Measurements from ENCODE around the gene SUN2. TPM values are rescaled to one million over a fixed set of nuclear protein-coding genes. Genes with fewer than 3 reads are reported as not detected.

SUN2 gene
- total RNA-seq, 1 donor from 2014 or later, result 70.5 TPM

DNA sequence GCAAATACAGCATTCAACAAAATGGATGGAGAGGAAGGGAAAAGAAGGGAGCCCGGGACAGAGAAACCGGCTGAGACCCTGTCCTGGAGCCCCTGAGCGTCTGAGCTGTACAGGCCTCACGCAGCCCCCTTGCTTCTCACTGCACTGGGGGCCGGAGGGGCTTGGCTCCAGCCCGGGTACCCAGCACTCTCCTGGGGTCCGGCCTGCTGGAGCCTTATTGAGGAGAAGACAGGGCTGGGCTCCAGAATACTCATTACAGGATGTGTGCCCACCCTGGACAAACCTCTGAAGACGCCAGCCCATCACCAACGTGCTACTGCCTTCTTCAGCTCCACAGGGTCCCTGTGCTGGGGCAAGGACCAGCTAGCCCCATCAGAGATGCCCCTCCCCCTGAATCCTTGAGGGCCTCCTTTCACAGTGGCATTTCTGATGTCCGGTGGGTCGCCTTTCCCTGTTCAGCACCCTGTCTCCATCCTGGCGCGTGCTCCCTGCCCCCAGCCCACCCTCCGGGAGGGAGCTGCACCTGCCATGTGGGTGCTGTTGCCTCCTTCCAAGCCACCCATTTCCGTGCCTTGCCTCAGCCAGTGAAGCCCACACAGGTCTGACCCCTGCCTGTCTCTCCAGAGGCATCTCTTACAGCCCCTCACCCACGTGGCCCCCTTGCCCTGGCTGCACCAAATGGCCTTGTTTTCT lies 14.6 kb upstream of the SUN2 start:
- no peak overlapping the region for H3K4me3 Mint-ChIP-seq
- H3K9me3 Mint-ChIP-seq, result no peaks in the 10 kb centered on the region
- DNase-seq (ENCODE audit: extremely low spot score, unreplicated experiment), result no peak
- H3K27ac Mint-ChIP-seq, result no peak overlapping the region
- H3K27me3 Mint-ChIP-seq, result no peaks in the 10 kb centered on the region
- no peaks in the 10 kb centered on the region for H3K36me3 Mint-ChIP-seq
- peaks cover 6% of the 10 kb centered on the region for H3K4me1 Mint-ChIP-seq (ENCODE audit: unreplicated experiment)
- TF ChIP-seq, protein P1, sequence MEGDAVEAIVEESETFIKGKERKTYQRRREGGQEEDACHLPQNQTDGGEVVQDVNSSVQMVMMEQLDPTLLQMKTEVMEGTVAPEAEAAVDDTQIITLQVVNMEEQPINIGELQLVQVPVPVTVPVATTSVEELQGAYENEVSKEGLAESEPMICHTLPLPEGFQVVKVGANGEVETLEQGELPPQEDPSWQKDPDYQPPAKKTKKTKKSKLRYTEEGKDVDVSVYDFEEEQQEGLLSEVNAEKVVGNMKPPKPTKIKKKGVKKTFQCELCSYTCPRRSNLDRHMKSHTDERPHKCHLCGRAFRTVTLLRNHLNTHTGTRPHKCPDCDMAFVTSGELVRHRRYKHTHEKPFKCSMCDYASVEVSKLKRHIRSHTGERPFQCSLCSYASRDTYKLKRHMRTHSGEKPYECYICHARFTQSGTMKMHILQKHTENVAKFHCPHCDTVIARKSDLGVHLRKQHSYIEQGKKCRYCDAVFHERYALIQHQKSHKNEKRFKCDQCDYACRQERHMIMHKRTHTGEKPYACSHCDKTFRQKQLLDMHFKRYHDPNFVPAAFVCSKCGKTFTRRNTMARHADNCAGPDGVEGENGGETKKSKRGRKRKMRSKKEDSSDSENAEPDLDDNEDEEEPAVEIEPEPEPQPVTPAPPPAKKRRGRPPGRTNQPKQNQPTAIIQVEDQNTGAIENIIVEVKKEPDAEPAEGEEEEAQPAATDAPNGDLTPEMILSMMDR (conservative IDR thresholded peaks at IDR 0.05), result no peak

DNA sequence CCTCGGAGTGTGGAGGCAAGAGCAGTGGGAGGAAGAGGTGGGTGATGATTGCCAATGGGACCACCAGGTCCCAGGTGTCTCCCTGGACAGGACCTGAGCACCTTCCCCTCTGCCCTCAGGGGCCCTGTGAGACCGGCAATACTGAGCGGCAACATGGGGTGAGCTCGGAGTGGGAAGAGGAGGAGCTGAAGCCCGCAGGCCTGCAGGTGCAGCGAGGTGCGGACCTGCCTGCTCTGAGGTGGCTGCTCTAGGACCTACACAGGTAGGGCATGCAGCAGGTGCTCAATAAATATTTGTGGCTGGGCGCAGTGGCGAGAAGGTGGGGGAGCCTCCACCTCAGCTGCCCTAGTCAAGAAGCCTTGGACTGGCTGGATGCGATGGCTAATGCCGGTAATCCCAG lies 12.2 kb upstream of the SUN2 start:
- no peak overlapping the region for H3K4me3 Mint-ChIP-seq
- no peaks in the 10 kb centered on the region for H3K9me3 Mint-ChIP-seq
- H3K27me3 Mint-ChIP-seq, result no peaks in the 10 kb centered on the region
- H3K4me1 Mint-ChIP-seq (ENCODE audit: unreplicated experiment), result peaks cover 4% of the 10 kb centered on the region
- no peak overlapping the region for H3K27ac Mint-ChIP-seq
- DNase-seq (ENCODE audit: extremely low spot score, unreplicated experiment), result no peak
- no peaks in the 10 kb centered on the region for H3K36me3 Mint-ChIP-seq
- TF ChIP-seq, protein P1 (conservative IDR thresholded peaks at IDR 0.05), result no peak

DNA sequence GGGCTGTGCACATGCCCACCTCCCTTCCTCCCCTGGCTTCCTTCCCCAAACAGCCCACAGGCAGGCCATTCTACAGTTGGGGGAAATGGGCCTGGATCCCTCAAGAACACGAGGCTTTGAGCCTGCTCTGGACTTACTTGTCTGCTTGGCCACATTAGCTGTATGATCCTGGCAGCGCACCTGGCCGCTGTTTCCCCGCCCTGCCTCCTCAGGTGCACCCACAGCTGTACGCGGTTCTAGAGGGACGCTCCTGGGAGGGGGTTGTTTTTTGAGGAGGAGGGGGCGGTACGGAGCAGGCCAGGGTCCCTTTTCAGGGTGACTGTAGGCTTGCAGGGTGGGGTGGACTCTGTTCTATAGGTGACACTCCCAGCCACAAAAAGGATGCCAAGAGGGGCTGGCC lies 11.5 kb upstream of the SUN2 start:
- H3K9me3 Mint-ChIP-seq, result no peaks in the 10 kb centered on the region
- H3K36me3 Mint-ChIP-seq, result no peaks in the 10 kb centered on the region
- H3K4me3 Mint-ChIP-seq, result no peak overlapping the region
- TF ChIP-seq, protein P1 (conservative IDR thresholded peaks at IDR 0.05), result no peak
- H3K27ac Mint-ChIP-seq, result no peak overlapping the region
- no peak for DNase-seq (ENCODE audit: extremely low spot score, unreplicated experiment)
- H3K4me1 Mint-ChIP-seq (ENCODE audit: unreplicated experiment), result peaks cover 11% of the 10 kb centered on the region
- H3K27me3 Mint-ChIP-seq, result no peaks in the 10 kb centered on the region

DNA sequence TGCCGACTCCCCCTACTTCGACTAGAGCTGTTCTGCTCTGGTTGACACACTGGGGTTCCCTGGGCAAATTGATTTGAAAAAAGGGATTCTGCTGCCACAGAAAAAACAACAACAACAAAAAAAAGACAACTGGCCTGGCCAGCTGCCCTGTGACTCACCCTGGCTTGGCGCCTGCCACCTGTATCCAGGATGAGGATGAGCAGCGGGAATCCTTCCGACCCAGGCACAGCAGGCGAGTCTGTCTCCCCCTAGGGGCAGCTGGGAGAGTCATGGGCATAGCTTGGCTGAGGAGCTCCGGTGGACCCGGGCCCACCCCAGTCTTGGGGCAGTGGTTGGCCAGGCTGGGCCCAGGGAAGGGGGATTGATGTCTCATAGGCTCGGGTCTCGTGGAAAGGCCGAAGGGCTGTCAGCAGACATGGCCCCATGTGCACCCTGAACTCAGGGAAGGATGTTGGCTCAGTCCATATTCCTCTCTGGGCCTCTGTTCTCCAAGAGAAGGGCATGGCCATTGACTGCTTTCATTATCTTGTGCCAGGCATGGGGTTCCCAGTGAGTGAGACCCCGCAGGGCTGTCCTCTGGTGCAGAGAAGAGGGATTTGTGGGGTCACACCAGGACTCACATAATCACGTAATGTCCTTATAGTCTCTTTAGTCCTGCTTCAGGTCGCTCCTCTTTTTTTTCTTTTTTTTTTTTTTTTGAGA lies 10.4 kb upstream of the SUN2 start:
- no peaks in the 10 kb centered on the region for H3K27me3 Mint-ChIP-seq
- no peaks in the 10 kb centered on the region for H3K9me3 Mint-ChIP-seq
- no peak for DNase-seq (ENCODE audit: extremely low spot score, unreplicated experiment)
- no peak overlapping the region for H3K27ac Mint-ChIP-seq
- H3K4me1 Mint-ChIP-seq (ENCODE audit: unreplicated experiment), result peaks cover 11% of the 10 kb centered on the region
- TF ChIP-seq, protein P1 (conservative IDR thresholded peaks at IDR 0.05), result peak; percentile 77
- no peak overlapping the region for H3K4me3 Mint-ChIP-seq
- H3K36me3 Mint-ChIP-seq, result no peaks in the 10 kb centered on the region

DNA sequence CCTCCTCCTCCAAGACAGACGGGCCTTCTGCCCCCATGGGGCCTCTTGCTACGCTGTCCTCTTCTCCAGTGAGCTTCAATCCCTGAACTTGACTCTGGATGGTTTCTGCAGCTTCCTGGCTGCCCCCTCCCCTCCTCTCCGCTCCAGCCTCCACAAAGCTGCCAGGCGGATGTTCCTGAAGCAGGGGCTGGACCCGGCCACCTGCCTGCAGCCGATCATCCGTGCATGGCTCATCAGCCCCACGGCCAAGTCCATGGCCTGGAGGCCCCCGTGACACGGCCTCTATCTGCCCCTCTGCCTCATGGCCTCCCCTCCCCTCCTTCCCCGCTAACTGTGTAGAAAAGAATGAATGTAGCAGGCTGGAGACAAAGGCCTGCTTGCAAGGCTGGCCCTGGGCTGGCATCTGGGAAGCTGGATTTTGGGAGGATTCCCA lies 6.8 kb upstream of the SUN2 start:
- DNase-seq (ENCODE audit: extremely low spot score, unreplicated experiment), result no peak
- Mint-ChIP-seq H3K27ac (no peak overlapping the region), H3K36me3 (no peaks in the 10 kb centered on the region), H3K27me3 (no peaks in the 10 kb centered on the region), H3K4me1 (ENCODE audit: unreplicated experiment) (peaks cover 13% of the 10 kb centered on the region), H3K4me3 (no peak overlapping the region), H3K9me3 (no peaks in the 10 kb centered on the region)
- TF ChIP-seq, protein P1 (conservative IDR thresholded peaks at IDR 0.05), result no peak
